Hippocampal formation (tissue), 2 donors: Measurements from ENCODE around the gene MAP3K21.

Experiments used
- DNase-seq, 2 donors: peaks; one replicate each; lab custom pipeline; 2025; lab: John Stamatoyannopoulos, UW

MAP3K21 gene

GRCh38 chr1:233327651-233328141 is at the start of gene MAP3K21:
Gene MAP3K21, plus strand, starts transcription at chr1:233327724. Its CDS starts 305 bp downstream, at chr1:233328029.
- DNase-seq: no peak

GRCh38 chr1:233278631-233279030 is 48.9 kb upstream of the MAP3K21 start:
- no peak for DNase-seq

GRCh38 chr1:233279971-233280370 is 47.6 kb upstream of the MAP3K21 start:
- no peak for DNase-seq

GRCh38 chr1:233281711-233282581 is 45.6 kb upstream of the MAP3K21 start:
- peak in 1 of 2 donors; percentile 10 for DNase-seq

GRCh38 chr1:233282582-233282886 is 45.0 kb upstream of the MAP3K21 start:
- no peak for DNase-seq

GRCh38 chr1:233289676-233290075 is 37.8 kb upstream of the MAP3K21 start:
- no peak for DNase-seq

- DNase-seq: no peak
Observed at GRCh38 chr1:233290396-233291034, 37.0 kb upstream of the MAP3K21 start.

- DNase-seq: no peak
Observed at GRCh38 chr1:233293556-233294446, 33.7 kb upstream of the MAP3K21 start.

- peak in 1 of 2 donors; percentile 28 for DNase-seq
Observed at GRCh38 chr1:233294913-233295236, 32.6 kb upstream of the MAP3K21 start.

GRCh38 chr1:233295237-233295974 is 32.1 kb upstream of the MAP3K21 start, which contains the start of gene PCNX2:
Gene PCNX2, minus strand, starts transcription at chr1:233295725. Its CDS starts 247 bp downstream, at chr1:233295478.
- peak; percentile 21 to 33 for DNase-seq

GRCh38 chr1:233295975-233296322 is 31.6 kb upstream of the MAP3K21 start:
- no peak for DNase-seq

GRCh38 chr1:233299450-233299849 is 28.1 kb upstream of the MAP3K21 start:
- no peak for DNase-seq

- no peak for DNase-seq
Observed at GRCh38 chr1:233300326-233300725, 27.2 kb upstream of the MAP3K21 start.

GRCh38 chr1:233304489-233305102 is 22.9 kb upstream of the MAP3K21 start:
- peak in 1 of 2 donors; percentile 50 for DNase-seq

GRCh38 chr1:233313434-233314155 is 13.9 kb upstream of the MAP3K21 start:
- DNase-seq: no peak

GRCh38 chr1:233315718-233316301 is 11.7 kb upstream of the MAP3K21 start:
- no peak for DNase-seq

- no peak for DNase-seq
Observed at GRCh38 chr1:233316473-233316872, 11.1 kb upstream of the MAP3K21 start.

- no peak for DNase-seq
Observed at GRCh38 chr1:233319272-233319671, 8.3 kb upstream of the MAP3K21 start.

GRCh38 chr1:233320023-233320422 is 7.5 kb upstream of the MAP3K21 start:
- no peak for DNase-seq

- DNase-seq: no peak
Observed at GRCh38 chr1:233323718-233324117, 3.8 kb upstream of the MAP3K21 start.
